ENCODE results near the gene SH3BP4.

DNA sequence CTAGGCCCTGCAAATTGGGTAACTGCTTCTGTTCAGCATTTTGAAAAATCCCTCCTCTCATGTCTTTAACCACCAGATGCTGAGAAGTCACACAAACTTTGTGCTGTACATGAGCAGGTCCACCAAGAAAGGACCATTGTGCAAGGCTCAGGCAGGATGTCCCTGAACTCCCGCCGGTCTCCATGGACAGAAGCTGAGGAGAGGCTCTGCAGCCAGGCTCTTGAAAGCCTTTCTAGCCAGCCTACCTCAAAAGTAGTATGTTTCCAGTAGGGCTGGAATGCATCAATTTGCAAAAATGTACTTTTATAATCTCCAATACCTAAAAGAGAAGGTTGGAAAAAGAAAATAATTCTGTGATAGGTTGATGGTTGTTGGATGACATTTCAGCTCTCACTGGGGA is 47.0 kb upstream of the SH3BP4 start:
- TF ChIP-seq, protein P1, sequence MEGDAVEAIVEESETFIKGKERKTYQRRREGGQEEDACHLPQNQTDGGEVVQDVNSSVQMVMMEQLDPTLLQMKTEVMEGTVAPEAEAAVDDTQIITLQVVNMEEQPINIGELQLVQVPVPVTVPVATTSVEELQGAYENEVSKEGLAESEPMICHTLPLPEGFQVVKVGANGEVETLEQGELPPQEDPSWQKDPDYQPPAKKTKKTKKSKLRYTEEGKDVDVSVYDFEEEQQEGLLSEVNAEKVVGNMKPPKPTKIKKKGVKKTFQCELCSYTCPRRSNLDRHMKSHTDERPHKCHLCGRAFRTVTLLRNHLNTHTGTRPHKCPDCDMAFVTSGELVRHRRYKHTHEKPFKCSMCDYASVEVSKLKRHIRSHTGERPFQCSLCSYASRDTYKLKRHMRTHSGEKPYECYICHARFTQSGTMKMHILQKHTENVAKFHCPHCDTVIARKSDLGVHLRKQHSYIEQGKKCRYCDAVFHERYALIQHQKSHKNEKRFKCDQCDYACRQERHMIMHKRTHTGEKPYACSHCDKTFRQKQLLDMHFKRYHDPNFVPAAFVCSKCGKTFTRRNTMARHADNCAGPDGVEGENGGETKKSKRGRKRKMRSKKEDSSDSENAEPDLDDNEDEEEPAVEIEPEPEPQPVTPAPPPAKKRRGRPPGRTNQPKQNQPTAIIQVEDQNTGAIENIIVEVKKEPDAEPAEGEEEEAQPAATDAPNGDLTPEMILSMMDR (conservative IDR thresholded peaks at IDR 0.05; ENCODE audit: low read depth, low read length) = no peak
- no peak for TF ChIP-seq EZH2 (IDR thresholded peaks at IDR 0.05; ENCODE audit: borderline replicate concordance, low read depth, low read length, poor library complexity, severe bottlenecking)
